Astrocyte of the spinal cord (primary cell): Measurements from ENCODE around the gene ADGRG1.

Experiments
- DNase-seq: peaks from one replicate; pipeline ENCODE4 v3.0.0; 2011; ENCODE audit warnings: low read depth, low spot score
- H3K4me3 ChIP-seq: 2 replicates; pipeline ENCODE4 v1.5.1; 2011; ENCODE audit warnings: low read depth, mild to moderate bottlenecking, low read length, moderate library complexity
- CTCF ChIP-seq: IDR thresholded peaks from 2 replicates; pipeline ENCODE4 v1.5.1; 2012; ENCODE audit warnings: low read depth, mild to moderate bottlenecking, low read length, inconsistent platforms
- in situ Hi-C: cut with HindIII; loops from 2 replicates; pipeline ENCODE4 v1.10.0; 2017; ENCODE audit warnings: low sequenced_read_pairs

ADGRG1 gene

GRCh38 chr16:57624044-57624688 is 4.3 kb upstream of the ADGRG1 start:
- no peak overlapping the region for H3K4me3 ChIP-seq
- TF ChIP-seq CTCF: no peak
- in situ Hi-C loops: no loop called here
- DNase-seq: no peak

GRCh38 chr16:57624806-57625500 is 3.5 kb upstream of the ADGRG1 start:
- no peak for DNase-seq
- in situ Hi-C loops: no loop called here
- H3K4me3 ChIP-seq: no peak overlapping the region
- no peak for TF ChIP-seq CTCF

GRCh38 chr16:57626420-57627170 is 1.8 kb upstream of the ADGRG1 start:
- no peak for DNase-seq
- H3K4me3 ChIP-seq: no peak overlapping the region
- no peak for TF ChIP-seq CTCF
- in situ Hi-C loops: no loop called here

- peak; percentile 50 for TF ChIP-seq CTCF
- in situ Hi-C loops: no loop called here
- H3K4me3 ChIP-seq: no peak overlapping the region
- DNase-seq: peak; percentile 89
Measured at GRCh38 chr16:57627184-57627871, 1.1 kb upstream of the ADGRG1 start.

- in situ Hi-C loops: no loop called here
Measured at GRCh38 chr16:57628783-57629293, 408 bp downstream of the ADGRG1 start.

More at GRCh38 chr16:57628783-57629293, 408 bp downstream of the ADGRG1 start:
- no peak for DNase-seq
- H3K4me3 ChIP-seq: peak overlapping the region; percentile 24
- no peak for TF ChIP-seq CTCF
